Nephron (organoid): ENCODE measurements around the gene MISP.
"Not testable (repeated sequence)": the region's sequence is repeated elsewhere in the genome, so short reads cannot be mapped to it uniquely, and the experiment has no call there.

Source experiments
- H3K27ac Mint-ChIP-seq, 3 experiments: 2 replicates each; pipeline ENCODE4 v1.8.0; 2020; ENCODE audit warnings: mixed read lengths in 3 of 3, mild to moderate bottlenecking in 2 of 3, moderate library complexity in 1 of 3
- H3K27me3 Mint-ChIP-seq: 2 replicates; pipeline ENCODE4 v1.8.0; 2021; ENCODE audit warnings: low read depth, mild to moderate bottlenecking, moderate library complexity, mixed read lengths
- H3K36me3 Mint-ChIP-seq: 2 replicates; pipeline ENCODE4 v1.8.0; 2020; ENCODE audit warnings: low read depth, mixed read lengths
- H3K4me1 Mint-ChIP-seq: 2 replicates; pipeline ENCODE4 v1.8.0; 2020; ENCODE audit warnings: mixed read lengths
- H3K4me3 Mint-ChIP-seq, 3 experiments: 2 replicates each; pipeline ENCODE4 v1.8.0; 2020; ENCODE audit warnings: mild to moderate bottlenecking in 3 of 3, mixed read lengths in 3 of 3, moderate library complexity in 2 of 3
- H3K9me3 Mint-ChIP-seq: 2 replicates; pipeline ENCODE4 v1.8.0; 2020; ENCODE audit warnings: mixed read lengths
- TF ChIP-seq, protein P1 (sequence below), 3 experiments: fragments of 200-600 bp; sonication (generic); IDR thresholded peaks; one replicate each; pipeline ENCODE4 v1.5.0; 2021; ENCODE audit warnings: antibody characterized with exemption in 3 of 3; ENCODE audit not compliant: unreplicated experiment in 3 of 3

MISP gene

DNA sequence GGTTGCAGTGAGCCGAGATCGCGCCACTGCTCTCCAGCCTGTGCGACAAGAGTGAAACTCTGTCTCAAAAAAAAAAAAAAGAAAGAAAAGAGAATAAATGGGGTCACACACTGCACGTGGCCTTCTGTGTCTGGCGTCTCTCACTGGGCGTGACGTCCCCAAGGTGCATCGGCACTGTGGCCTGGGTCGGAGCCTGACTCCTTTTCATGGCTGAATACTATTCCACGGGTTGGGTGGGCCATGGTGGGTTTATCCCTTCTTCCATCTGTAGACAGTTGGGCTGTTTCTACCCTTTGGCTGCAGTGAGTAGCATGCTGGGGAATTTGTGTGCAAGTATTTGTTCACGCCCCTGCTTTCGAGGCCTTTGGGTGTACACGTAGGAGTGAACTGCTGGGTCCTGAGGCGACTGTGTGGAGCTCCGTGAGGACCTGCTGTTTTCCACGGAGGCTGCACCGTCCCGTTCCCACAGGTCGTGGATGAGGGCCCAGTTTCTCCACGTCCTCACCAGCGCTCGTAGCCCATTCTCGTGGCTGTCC lies 8.3 kb upstream of the MISP start:
- Mint-ChIP-seq H3K4me1 (peaks cover 8% of the 10 kb centered on the region), H3K36me3 (peaks cover 21% of the 10 kb centered on the region), H3K4me3 (no peak overlapping the region), H3K9me3 (peaks cover 9% of the 10 kb centered on the region), H3K27me3 (no peaks in the 10 kb centered on the region), H3K27ac (no peak overlapping the region)
- TF ChIP-seq, protein P1, sequence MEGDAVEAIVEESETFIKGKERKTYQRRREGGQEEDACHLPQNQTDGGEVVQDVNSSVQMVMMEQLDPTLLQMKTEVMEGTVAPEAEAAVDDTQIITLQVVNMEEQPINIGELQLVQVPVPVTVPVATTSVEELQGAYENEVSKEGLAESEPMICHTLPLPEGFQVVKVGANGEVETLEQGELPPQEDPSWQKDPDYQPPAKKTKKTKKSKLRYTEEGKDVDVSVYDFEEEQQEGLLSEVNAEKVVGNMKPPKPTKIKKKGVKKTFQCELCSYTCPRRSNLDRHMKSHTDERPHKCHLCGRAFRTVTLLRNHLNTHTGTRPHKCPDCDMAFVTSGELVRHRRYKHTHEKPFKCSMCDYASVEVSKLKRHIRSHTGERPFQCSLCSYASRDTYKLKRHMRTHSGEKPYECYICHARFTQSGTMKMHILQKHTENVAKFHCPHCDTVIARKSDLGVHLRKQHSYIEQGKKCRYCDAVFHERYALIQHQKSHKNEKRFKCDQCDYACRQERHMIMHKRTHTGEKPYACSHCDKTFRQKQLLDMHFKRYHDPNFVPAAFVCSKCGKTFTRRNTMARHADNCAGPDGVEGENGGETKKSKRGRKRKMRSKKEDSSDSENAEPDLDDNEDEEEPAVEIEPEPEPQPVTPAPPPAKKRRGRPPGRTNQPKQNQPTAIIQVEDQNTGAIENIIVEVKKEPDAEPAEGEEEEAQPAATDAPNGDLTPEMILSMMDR (IDR thresholded peaks at IDR 0.05; ENCODE audit: unreplicated experiment in 3 of 3) = no peak

DNA sequence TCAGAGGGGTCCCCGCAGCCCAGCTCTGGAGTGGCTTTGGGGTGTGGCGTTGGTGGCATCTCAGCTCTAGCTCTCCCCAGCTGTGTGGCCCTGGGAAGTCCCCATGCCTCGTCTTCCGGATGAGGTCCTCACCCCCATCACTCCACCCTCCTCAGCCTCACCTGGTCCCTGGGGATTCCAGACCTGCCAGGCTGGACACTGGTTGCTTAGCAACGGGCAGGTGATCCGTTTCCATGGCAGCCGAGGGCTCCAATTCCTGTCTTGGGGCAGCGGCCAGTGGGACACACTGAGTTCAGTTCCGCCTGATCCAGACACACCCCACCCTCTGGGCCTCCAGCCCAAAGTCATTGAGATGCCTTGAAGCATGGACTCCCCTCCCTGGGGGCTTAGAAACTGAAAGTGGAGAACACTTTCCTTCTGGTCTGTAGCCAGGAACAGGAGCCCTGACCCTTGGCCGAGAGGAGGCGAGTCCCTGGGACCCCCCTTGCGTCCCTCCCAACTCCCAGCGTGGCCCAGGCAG lies 7.7 kb upstream of the MISP start:
- TF ChIP-seq, protein P1 (IDR thresholded peaks at IDR 0.05; ENCODE audit: unreplicated experiment in 3 of 3) = no peak
- Mint-ChIP-seq H3K4me1 (peaks cover 8% of the 10 kb centered on the region), H3K27me3 (no peaks in the 10 kb centered on the region), H3K4me3 (no peak overlapping the region), H3K27ac (peak overlapping the region; percentile 57 to 93 (median 85)), H3K9me3 (peaks cover 9% of the 10 kb centered on the region), H3K36me3 (peaks cover 28% of the 10 kb centered on the region)

DNA sequence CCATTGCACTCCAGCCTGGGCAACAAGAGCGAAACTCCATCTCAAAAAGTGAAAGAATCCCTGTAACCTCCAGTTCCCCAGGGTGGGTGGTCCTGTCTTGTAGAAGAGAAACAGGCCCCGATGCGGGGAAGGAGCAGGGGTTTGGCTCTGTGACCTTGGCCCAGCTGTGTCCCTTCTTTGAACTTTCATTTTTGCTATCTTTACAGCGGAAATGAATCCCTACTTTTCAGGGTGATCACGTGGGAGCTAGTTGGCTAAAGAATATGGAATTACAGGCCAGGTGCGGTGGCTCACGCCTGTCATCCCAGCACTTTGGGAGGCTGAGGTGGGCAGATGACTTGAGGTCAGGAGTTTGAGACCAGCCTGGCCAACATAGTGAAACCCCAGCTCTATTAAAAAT lies 5.8 kb upstream of the MISP start:
- H3K4me1 Mint-ChIP-seq, H3K27ac Mint-ChIP-seq, H3K4me3 Mint-ChIP-seq, H3K9me3 Mint-ChIP-seq, H3K27me3 Mint-ChIP-seq: not testable (repeated sequence)
- peaks cover 32% of the 10 kb centered on the region for H3K36me3 Mint-ChIP-seq

DNA sequence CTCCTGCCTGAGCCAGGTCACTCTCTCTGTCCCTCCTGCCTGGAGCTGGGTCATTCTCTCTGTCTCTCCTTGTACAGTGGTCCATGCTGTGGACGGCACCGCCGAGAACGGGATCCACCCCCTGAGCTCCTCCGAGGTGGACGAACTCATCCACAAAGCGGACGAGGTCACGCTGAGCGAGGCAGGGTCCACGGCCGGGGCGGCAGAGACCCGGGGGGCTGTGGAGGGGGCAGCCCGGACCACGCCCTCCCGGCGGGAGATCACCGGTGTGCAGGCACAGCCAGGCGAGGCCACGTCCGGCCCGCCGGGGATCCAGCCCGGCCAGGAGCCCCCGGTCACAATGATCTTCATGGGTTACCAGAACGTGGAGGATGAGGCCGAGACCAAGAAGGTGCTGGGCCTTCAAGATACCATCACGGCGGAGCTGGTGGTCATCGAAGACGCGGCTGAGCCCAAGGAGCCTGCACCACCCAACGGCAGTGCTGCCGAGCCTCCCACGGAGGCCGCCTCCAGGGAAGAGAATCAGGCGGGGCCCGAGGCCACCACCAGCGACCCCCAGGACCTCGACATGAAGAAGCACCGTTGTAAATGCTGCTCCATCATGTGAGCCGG lies 4.6 kb upstream of the MISP start:
- Mint-ChIP-seq H3K27ac (no peak overlapping the region), H3K36me3 (peaks cover 32% of the 10 kb centered on the region), H3K27me3 (no peaks in the 10 kb centered on the region), H3K4me3 (no peak overlapping the region), H3K9me3 (peaks cover 9% of the 10 kb centered on the region), H3K4me1 (peaks cover 8% of the 10 kb centered on the region)
- TF ChIP-seq, protein P1 (IDR thresholded peaks at IDR 0.05; ENCODE audit: unreplicated experiment in 3 of 3) = no peak

DNA sequence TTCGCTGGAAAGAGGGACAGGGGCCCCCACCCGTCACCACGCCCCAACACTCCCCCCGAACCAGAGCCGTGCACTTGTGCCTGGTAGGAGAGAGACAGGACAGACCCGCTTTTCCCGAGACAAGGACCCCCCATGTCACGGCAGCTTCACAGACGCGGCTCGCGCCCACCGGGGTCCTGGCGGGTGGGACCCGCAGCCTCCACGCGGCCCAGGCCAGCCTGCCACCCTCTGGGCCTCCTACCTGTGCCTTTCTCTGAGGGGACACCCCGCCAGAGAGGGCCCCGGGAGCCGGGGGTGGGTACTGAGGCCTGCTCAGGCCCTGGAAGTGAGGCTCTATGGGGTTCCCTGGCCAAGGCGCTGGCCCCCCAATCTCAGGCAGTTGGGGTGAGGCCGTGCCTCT lies 4.0 kb upstream of the MISP start:
- TF ChIP-seq, protein P1 (IDR thresholded peaks at IDR 0.05; ENCODE audit: unreplicated experiment in 3 of 3) = no peak
- H3K4me3 Mint-ChIP-seq = no peak overlapping the region
- H3K4me1 Mint-ChIP-seq = peaks cover 8% of the 10 kb centered on the region
- H3K27ac Mint-ChIP-seq = no peak overlapping the region
- H3K36me3 Mint-ChIP-seq = peaks cover 32% of the 10 kb centered on the region
- H3K9me3 Mint-ChIP-seq = peaks cover 9% of the 10 kb centered on the region
- H3K27me3 Mint-ChIP-seq = no peaks in the 10 kb centered on the region

DNA sequence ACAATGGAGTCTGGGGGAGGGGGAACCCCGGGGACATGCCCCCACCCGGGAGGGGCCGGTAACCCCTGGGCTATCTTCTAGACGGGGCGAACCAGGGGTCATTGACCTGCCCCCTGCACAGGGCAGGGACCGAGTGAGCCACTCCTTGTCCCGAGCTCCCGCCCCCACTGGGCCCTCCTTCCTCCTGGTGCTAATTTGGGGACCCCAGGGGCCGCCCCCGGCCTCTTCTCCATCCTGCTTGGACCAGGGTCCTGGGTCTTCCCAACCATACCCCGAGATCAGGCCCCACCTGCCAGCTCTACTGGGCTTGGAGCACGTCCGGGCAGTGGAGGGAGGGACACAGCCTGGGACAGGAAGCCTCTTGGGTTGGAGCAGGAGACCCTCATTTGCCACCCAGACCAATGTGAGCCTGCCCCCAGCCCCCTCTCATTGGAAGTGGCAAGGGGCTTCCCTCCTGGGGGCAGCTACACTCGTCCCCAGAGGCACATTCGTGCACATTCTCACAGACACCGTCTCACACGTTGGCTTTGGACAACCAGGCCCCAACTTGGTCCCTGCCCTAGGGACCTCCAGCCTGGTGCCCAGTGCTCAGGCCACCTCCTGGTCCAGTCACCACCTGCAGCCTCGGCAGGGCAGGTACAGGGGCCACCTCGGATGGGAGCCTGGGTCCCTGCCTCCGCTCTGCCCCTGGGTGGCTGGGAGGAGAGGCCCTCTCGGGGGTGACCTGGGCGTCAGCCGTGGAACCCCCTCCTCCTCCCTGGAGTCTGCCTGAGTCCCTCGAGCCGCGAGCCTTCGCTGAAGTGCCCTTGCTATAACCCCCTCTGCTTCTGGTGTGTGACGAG lies 3.3 kb upstream of the MISP start:
- H3K4me3 Mint-ChIP-seq = no peak overlapping the region
- H3K27me3 Mint-ChIP-seq = no peaks in the 10 kb centered on the region
- peaks cover 9% of the 10 kb centered on the region for H3K9me3 Mint-ChIP-seq
- H3K27ac Mint-ChIP-seq = no peak overlapping the region
- H3K36me3 Mint-ChIP-seq = peaks cover 32% of the 10 kb centered on the region
- H3K4me1 Mint-ChIP-seq = peaks cover 8% of the 10 kb centered on the region
- TF ChIP-seq, protein P1 (IDR thresholded peaks at IDR 0.05; ENCODE audit: unreplicated experiment in 3 of 3) = no peak
